GM12865 (cell line): ENCODE data around the gene B3GALT5.

Source experiments
- DNase-seq: peaks from one replicate; pipeline ENCODE4 v3.0.0; 2010; ENCODE audit warnings: low read depth
- H3K4me3 ChIP-seq: 2 replicates; pipeline ENCODE4 v1.5.1; 2011; ENCODE audit warnings: mild to moderate bottlenecking, low read depth, low read length, control low read depth
- CTCF ChIP-seq: IDR thresholded peaks from 2 replicates; pipeline ENCODE4 v1.5.1; 2011; ENCODE audit warnings: low read length, control low read depth, low read depth, inconsistent platforms; ENCODE audit not compliant: insufficient read depth; ENCODE audit errors: missing control alignments

B3GALT5 gene

GRCh38 chr21:39633770-39634181 is 21.0 kb downstream of the B3GALT5 start:
- DNase-seq: no peak
- no peak for TF ChIP-seq CTCF
- H3K4me3 ChIP-seq: no peak overlapping the region

DNA sequence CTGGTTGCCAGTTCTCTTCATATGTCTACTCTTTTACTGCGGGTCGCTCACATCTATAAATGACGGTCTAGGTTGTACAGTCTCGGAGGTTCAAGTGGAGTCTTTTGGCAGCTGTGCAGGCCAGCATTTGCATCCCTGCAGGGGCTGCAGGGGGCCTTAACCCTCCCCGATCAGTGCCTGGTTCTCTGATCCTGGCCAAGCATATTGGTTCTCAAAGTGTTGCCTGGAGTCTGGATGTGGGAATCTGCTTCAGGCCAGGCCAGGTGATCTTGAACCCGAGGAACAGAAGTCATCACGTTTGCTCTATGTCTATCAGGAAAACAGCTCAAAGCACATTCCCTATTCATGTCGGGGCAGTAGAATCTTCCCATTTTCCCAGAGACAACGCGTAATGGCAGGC is 21.8 kb downstream of the B3GALT5 start:
- H3K4me3 ChIP-seq: no peak overlapping the region
- no peak for TF ChIP-seq CTCF
- DNase-seq: no peak

- DNase-seq: no peak
- no peak overlapping the region for H3K4me3 ChIP-seq
- no peak for TF ChIP-seq CTCF
These were observed 24.6 kb downstream of the B3GALT5 start for GRCh38 chr21:39637197-39637970.

DNA sequence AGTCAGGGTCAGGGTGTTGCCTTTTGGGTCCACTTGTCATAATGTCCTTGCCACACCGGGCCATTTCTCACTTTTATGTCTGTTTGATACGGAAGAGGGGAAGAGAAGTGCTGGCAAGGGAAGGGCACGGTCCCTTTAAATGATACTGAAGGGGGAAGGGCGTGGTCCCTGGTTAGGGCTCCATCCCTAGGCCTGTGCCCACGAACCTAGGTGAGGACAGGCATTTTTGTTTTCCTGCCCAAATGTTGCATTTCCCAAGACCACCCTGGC is 25.2 kb downstream of the B3GALT5 start:
- H3K4me3 ChIP-seq: no peak overlapping the region
- no peak for DNase-seq
- no peak for TF ChIP-seq CTCF

- no peak for TF ChIP-seq CTCF
- DNase-seq: no peak
- H3K4me3 ChIP-seq: no peak overlapping the region
These were observed 25.5 kb downstream of the B3GALT5 start for GRCh38 chr21:39638281-39638680.

GRCh38 chr21:39640754-39641153 is 28.0 kb downstream of the B3GALT5 start:
- no peak overlapping the region for H3K4me3 ChIP-seq

More at GRCh38 chr21:39640754-39641153, 28.0 kb downstream of the B3GALT5 start:
- no peak for TF ChIP-seq CTCF
- no peak for DNase-seq
